Osteocyte (in vitro differentiated cells): Measurements from ENCODE around the gene KSR2. TPM values are rescaled to one million over a fixed set of nuclear protein-coding genes. Genes with fewer than 3 reads are reported as not detected.

Experiments
- DNase-seq: peaks from one replicate; pipeline ENCODE4 v3.0.0; 2021; ENCODE audit warnings: mixed read lengths; ENCODE audit not compliant: unreplicated experiment; ENCODE audit errors: extremely low spot score
- H3K27ac Mint-ChIP-seq: one replicate; pipeline ENCODE4 v1.8.0; 2021; ENCODE audit warnings: mild to moderate bottlenecking, mixed read lengths; ENCODE audit not compliant: unreplicated experiment
- H3K27me3 Mint-ChIP-seq: one replicate; pipeline ENCODE4 v1.8.0; 2021; ENCODE audit warnings: mixed read lengths; ENCODE audit not compliant: unreplicated experiment
- H3K36me3 Mint-ChIP-seq: one replicate; pipeline ENCODE4 v1.8.0; 2021; ENCODE audit warnings: mixed read lengths; ENCODE audit not compliant: unreplicated experiment
- H3K4me1 Mint-ChIP-seq: one replicate; pipeline ENCODE4 v1.8.0; 2021; ENCODE audit warnings: mixed read lengths; ENCODE audit not compliant: unreplicated experiment
- H3K4me3 Mint-ChIP-seq: one replicate; pipeline ENCODE4 v1.8.0; 2021; ENCODE audit warnings: mild to moderate bottlenecking, moderate library complexity, mixed read lengths; ENCODE audit not compliant: unreplicated experiment
- H3K9me3 Mint-ChIP-seq: one replicate; pipeline ENCODE4 v1.8.0; 2021; ENCODE audit warnings: mixed read lengths; ENCODE audit not compliant: unreplicated experiment
- total RNA-seq: library from RNA; stranded (reverse); gene quantifications from 2 replicates; pipeline ENCODE4 v1.2.1, GENCODE V29; 2021
- TF ChIP-seq, protein P1 (sequence below): fragments of 200-600 bp; sonication (generic); IDR thresholded peaks from 2 replicates; pipeline ENCODE4 v1.5.0; 2021; ENCODE audit warnings: antibody characterized with exemption, mild to moderate bottlenecking, moderate library complexity

Gene KSR2
- total RNA-seq, 1 donor from 2014 or later: not detected

DNA sequence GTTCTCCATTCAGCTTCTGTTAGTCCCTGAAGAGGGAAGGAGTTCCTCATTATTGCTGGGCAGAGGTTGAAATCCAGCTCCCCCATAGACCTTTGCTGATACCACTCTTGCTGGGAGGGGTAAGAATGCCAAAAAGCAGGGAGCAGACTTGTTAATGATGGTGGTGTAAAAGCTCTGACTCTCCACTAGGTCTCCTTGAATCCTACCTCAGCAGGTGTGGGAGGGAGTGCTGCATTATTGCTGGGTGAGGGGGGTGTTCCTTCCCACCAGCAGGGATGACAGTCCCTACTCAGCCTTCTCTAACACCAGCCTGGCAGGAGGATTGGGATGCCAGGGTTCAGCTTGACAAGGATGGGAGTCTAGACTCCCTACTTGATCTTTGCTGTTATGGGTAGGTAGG lies 421.6 kb downstream of the KSR2 start:
- DNase-seq: no peak
- TF ChIP-seq, protein P1, sequence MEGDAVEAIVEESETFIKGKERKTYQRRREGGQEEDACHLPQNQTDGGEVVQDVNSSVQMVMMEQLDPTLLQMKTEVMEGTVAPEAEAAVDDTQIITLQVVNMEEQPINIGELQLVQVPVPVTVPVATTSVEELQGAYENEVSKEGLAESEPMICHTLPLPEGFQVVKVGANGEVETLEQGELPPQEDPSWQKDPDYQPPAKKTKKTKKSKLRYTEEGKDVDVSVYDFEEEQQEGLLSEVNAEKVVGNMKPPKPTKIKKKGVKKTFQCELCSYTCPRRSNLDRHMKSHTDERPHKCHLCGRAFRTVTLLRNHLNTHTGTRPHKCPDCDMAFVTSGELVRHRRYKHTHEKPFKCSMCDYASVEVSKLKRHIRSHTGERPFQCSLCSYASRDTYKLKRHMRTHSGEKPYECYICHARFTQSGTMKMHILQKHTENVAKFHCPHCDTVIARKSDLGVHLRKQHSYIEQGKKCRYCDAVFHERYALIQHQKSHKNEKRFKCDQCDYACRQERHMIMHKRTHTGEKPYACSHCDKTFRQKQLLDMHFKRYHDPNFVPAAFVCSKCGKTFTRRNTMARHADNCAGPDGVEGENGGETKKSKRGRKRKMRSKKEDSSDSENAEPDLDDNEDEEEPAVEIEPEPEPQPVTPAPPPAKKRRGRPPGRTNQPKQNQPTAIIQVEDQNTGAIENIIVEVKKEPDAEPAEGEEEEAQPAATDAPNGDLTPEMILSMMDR: no peak
- no peak overlapping the region for H3K4me3 Mint-ChIP-seq
- no peaks in the 10 kb centered on the region for H3K4me1 Mint-ChIP-seq
- peaks cover 14% of the 10 kb centered on the region for H3K9me3 Mint-ChIP-seq
- no peaks in the 10 kb centered on the region for H3K36me3 Mint-ChIP-seq
- H3K27ac Mint-ChIP-seq: no peak overlapping the region
- peaks cover 20% of the 10 kb centered on the region for H3K27me3 Mint-ChIP-seq

DNA sequence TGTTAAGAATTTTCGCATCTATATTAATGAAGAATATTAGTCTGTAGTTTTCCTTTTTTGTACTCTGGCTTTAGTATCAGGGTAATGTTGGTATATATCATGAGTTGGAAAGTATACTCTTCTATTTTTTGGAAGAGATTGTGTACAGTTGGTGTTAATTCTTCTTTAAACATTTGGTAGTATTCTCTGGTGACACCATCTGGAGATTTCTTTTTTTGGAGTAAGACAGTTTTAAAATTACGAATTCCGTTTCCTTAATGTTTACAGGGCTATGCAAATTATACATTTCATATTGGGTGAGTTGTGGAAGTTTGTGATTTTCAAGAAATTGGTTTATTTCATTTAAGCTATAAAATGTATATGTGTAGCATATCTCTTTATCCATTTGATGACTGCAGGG lies 423.6 kb downstream of the KSR2 start:
- no peak overlapping the region for H3K4me3 Mint-ChIP-seq
- H3K4me1 Mint-ChIP-seq: no peaks in the 10 kb centered on the region
- TF ChIP-seq, protein P1: no peak
- peaks cover 14% of the 10 kb centered on the region for H3K9me3 Mint-ChIP-seq
- H3K27ac Mint-ChIP-seq: no peak overlapping the region
- H3K36me3 Mint-ChIP-seq: no peaks in the 10 kb centered on the region
- H3K27me3 Mint-ChIP-seq: peaks cover 20% of the 10 kb centered on the region
- DNase-seq: no peak

GRCh38 chr12:117540011-117540410 lies 428.8 kb downstream of the KSR2 start:
- TF ChIP-seq, protein P1: no peak
- DNase-seq: no peak
- Mint-ChIP-seq H3K27me3 (peaks cover 4% of the 10 kb centered on the region), H3K9me3 (no peaks in the 10 kb centered on the region), H3K27ac (no peak overlapping the region), H3K36me3 (no peaks in the 10 kb centered on the region), H3K4me3 (no peak overlapping the region), H3K4me1 (no peaks in the 10 kb centered on the region)

DNA sequence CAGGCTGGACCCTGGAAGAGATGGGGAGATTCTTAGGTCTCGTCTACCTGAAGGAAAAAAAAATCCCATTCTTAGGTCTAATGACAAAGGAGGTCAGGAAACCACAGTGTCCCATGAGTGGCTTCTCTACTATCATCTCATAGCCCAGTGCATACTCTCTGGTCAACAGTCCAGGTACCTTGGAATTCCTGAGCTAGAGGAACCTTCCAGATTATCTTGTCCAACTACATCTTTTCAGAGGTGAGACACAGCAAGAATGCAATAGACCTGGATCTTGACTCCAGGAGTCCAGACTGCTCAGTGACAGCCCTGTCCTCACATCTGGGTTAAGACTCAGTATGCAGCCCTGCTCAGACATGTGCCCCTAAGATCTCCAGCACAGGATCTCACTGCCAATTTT lies 429.9 kb downstream of the KSR2 start:
- TF ChIP-seq, protein P1: no peak
- Mint-ChIP-seq H3K4me3 (no peak overlapping the region), H3K36me3 (no peaks in the 10 kb centered on the region)

GRCh38 chr12:117538032-117538690 lies 430.6 kb downstream of the KSR2 start:
- H3K9me3 Mint-ChIP-seq: no peaks in the 10 kb centered on the region
- peaks cover 3% of the 10 kb centered on the region for H3K27me3 Mint-ChIP-seq
- no peak overlapping the region for H3K4me3 Mint-ChIP-seq
- no peak for DNase-seq
- H3K27ac Mint-ChIP-seq: no peak overlapping the region
- H3K4me1 Mint-ChIP-seq: no peaks in the 10 kb centered on the region
- TF ChIP-seq, protein P1: no peak
- no peaks in the 10 kb centered on the region for H3K36me3 Mint-ChIP-seq

More for the DNA sequence above, 429.9 kb downstream of the KSR2 start:
- Mint-ChIP-seq H3K27ac (no peak overlapping the region), H3K4me1 (no peaks in the 10 kb centered on the region), H3K9me3 (no peaks in the 10 kb centered on the region), H3K27me3 (peaks cover 5% of the 10 kb centered on the region)
- no peak for DNase-seq
